Mammary microvascular endothelial cell (primary cell): ENCODE data around the gene ZNF221. TPM values are rescaled to one million over a fixed set of nuclear protein-coding genes. Genes with fewer than 3 reads are reported as not detected.

Experiments used
- total RNA-seq: library from RNA; depleted of rRNA; stranded (reverse); fragments of >200 nt; gene quantifications from 2 replicates; pipeline ENCODE4 v1.2.3, GENCODE V29; 2015

Gene ZNF221
- 2.4 and 3.3 TPM in 2 replicates for total RNA-seq

GRCh38 chr19:43950834-43951645, at the start of gene ZNF221:
Gene ZNF221, plus strand, starts transcription at chr19:43951228. Its CDS starts 11,499 bp downstream, at chr19:43962727.

GRCh38 chr19:43934985-43935708, 15.9 kb upstream of the ZNF221 start, which contains the start of gene ZNF45:
Gene ZNF45, minus strand, starts transcription at chr19:43935282. Its CDS starts 13,097 bp downstream, at chr19:43922185.

GRCh38 chr19:43983912-43984686, 33.1 kb downstream of the ZNF221 start, which contains the start of gene ZNF155:
Gene ZNF155, plus strand, starts transcription at chr19:43984188. Its CDS starts 4,356 bp downstream, at chr19:43988544.

GRCh38 chr19:44002566-44003460, 51.8 kb downstream of the ZNF221 start, which contains the start of gene ZNF230:
Gene ZNF230, plus strand, starts transcription at chr19:44002957. Its CDS starts 4,122 bp downstream, at chr19:44007079.

Other genes with a start within 250 kb of the ZNF221 start
- not detected in 2 replicates for gene IRGC, start 235.2 kb upstream of the ZNF221 start, total RNA-seq
- 12.0 and 16.7 TPM in 2 replicates for gene SMG9, start 196.3 kb upstream of the ZNF221 start, total RNA-seq
- 1.3 and 3.2 TPM in 2 replicates for gene KCNN4, start 170.3 kb upstream of the ZNF221 start, total RNA-seq
- gene LYPD5, start 148.8 kb upstream of the ZNF221 start, total RNA-seq: 2.4 and 3.9 TPM in 2 replicates
- 2.5 and 2.7 TPM in 2 replicates for gene ZNF283, start 123.9 kb upstream of the ZNF221 start, total RNA-seq
- 1.3 and 3.4 TPM in 2 replicates for gene ZNF404, start 67.3 kb upstream of the ZNF221 start, total RNA-seq
- 4.3 and 6.8 TPM in 2 replicates for gene ZNF45, start 15.9 kb upstream of the ZNF221 start, total RNA-seq
- gene ZNF155, start 33.0 kb downstream of the ZNF221 start, total RNA-seq: 2.6 and 6.1 TPM in 2 replicates
- 0.94 and 1.4 TPM in 2 replicates for gene ZNF230, start 51.7 kb downstream of the ZNF221 start, total RNA-seq
- gene ZNF222, start 74.2 kb downstream of the ZNF221 start, total RNA-seq: 1.4 and 1.8 TPM in 2 replicates
- 2.3 and 2.5 TPM in 2 replicates for gene ZNF223, start 100.8 kb downstream of the ZNF221 start, total RNA-seq
- 0.73 and 0.98 TPM in 2 replicates for gene ZNF284, start 120.9 kb downstream of the ZNF221 start, total RNA-seq
- gene ZNF224, start 143.1 kb downstream of the ZNF221 start, total RNA-seq: 7.4 and 8.3 TPM in 2 replicates
- 1.1 and 1.9 TPM in 2 replicates for gene ZNF225, start 162.2 kb downstream of the ZNF221 start, total RNA-seq
- gene ZNF234, start 190.3 kb downstream of the ZNF221 start, total RNA-seq: 5.2 and 5.5 TPM in 2 replicates
- 7.9 and 15.5 TPM in 2 replicates for gene ZNF226, start 213.9 kb downstream of the ZNF221 start, total RNA-seq